LHCN-M2 (cell line): ENCODE measurements around the gene TCERG1L. TPM values are rescaled to one million over a fixed set of nuclear protein-coding genes. Genes with fewer than 3 reads are reported as not detected.

ENCODE experiments used
- DNase-seq: peaks from one replicate; pipeline ENCODE4 v3.0.0-alpha.2; 2012; ENCODE audit warnings: low read depth
- total RNA-seq: library from RNA; depleted of rRNA; stranded (reverse); fragments of >200 nt; gene quantifications from 2 replicates; pipeline ENCODE4 v1.2.3, GENCODE V29; 2014

Gene TCERG1L
- total RNA-seq, 1 experiment from 2014 or later = not detected

DNA sequence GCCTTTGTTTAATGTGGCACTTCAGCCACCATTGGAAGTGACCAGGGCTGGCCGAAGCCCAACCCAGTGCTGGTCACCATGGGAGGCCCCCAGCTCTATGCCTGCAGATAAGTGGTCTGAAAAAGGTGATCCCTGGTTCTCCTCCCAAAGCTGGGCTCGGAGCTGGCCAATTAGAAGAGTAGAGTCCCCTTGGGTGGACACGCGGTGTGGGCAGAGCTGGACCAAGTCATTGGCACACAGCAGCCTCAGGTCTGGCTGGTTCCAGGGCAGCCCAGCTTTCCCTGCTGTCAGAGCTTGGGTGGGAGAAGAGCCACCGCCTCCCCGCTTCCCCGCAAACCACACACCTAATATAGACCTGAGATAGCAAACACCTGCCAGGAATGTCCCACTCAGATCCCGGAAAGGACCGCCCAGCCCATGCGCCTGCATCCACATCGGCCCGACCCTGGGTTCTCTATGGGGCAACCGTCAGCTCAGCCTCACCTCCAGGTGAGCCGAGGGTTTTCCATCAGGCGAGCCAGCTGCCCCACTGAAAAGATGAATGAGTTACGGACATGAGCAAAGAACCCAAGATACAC is 84.3 kb downstream of the TCERG1L start:
- no peak for DNase-seq

DNA sequence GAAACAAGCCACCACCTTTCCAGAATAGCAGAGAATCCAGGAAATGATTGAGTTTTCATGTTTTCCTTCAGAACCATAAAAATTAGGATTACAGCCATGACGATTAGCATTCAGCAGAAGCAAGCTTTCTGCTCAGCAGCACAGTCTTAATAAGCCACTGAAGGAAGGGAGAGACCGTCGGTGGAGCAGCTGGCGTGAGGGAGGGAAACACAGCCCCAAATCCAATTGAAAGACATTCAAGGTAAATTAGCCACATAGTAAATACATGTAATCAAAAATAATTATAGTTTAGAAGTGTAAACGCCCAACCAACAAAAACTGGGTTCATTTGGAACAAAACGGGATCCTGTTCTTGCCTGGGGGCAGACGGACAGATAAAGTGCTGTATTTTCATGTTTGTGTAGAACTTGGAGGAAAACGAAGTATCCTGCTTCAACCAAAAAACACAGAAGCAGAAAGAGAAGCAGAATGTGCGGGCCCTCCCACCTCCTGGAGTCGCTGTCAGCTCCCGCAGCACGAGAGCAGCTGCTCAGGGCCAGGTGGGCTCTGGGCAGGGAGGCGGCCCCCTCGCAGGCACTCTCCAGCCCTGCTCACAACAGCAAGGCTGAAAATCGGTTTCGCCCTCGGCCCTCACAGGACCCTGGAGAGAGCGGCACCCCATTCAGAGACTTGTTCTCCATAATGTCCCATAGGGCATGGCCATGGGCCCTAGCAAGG is 84.9 kb downstream of the TCERG1L start:
- no peak for DNase-seq

DNA sequence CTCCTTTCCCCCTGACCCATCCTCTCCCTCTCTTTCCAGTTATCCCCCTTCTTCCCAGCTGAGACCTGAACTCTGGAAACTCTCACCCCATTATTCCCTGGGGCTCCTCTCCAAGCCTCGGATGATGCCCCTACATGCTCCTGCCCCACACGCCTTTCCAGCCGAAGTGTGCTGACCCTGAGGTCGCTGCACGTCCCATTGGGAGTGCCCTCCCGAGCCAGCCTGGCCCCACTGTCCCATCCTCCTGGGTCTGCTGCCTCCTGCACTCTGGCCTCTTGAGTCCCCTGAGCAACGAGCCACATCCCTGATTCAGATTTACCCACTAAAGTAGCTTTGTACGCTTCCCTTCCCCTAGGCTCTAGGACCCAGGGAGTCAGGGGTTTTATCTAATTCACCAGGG is 87.4 kb downstream of the TCERG1L start:
- DNase-seq = no peak

DNA sequence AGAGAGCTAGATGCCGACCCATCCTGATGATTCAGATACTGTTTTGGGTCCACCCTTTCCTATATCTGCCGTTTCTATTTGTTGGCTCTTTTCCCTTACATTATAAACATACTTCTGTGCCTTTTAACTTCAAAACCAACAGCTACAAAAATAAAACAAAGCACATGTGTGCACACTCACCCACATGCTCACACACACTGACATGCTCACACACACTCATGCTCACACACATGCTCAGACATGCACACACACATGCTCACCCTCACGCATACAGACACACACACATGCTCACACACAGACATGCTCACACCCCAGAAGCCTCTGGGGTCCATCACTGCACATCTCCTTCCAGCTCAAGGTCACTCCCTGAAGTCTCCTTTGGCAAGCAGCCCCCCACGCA is 88.1 kb downstream of the TCERG1L start:
- no peak for DNase-seq

DNA sequence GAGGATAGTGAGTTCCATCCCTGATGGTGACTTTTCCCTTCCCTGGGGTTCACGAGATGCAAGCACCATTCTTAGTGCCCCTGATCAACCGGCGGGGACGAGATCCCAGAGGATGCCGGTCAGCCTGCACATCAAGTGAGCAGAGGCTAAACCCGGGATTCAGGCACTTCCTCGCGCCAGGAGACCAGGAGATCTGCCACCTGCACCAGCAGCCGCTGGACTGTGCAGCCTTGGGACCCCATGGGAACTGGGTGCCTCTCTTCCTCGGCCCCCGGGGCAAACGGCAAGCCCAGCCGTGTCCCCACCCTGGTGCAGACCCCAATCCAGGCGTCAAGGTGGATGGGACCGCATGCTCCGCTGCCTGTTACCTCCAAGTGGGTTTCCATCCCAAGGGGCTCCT is 88.5 kb downstream of the TCERG1L start:
- no peak for DNase-seq

DNA sequence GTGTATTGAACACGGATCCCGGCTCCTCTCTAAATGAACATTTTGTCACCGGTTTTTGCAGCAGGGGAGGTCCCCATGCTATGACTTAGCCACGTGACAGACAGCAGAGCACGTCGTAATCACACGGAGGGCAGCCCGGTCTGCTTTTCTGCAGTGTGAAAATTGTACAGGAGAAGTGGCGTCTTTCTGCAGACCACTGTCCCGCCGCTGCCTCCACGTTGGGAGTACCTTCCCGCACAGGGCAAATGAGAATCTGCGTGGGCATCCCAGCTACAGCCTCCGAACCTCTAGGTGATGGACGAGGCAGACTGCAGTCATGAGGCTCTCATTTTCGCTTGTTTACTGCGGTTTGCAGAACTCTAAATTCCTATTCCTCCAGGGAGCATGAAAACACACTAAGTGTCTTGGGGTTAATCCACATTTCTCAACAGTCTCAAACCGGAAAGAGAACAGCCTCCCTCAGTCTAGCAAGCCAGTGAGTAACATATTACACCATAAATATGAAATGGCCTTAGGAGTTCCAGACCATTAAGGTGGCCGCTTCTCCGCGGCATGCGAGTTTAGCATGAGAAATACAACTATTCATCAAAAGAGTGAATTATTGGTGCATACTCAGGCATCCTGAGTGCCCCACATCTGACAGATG is 89.8 kb downstream of the TCERG1L start:
- no peak for DNase-seq

DNA sequence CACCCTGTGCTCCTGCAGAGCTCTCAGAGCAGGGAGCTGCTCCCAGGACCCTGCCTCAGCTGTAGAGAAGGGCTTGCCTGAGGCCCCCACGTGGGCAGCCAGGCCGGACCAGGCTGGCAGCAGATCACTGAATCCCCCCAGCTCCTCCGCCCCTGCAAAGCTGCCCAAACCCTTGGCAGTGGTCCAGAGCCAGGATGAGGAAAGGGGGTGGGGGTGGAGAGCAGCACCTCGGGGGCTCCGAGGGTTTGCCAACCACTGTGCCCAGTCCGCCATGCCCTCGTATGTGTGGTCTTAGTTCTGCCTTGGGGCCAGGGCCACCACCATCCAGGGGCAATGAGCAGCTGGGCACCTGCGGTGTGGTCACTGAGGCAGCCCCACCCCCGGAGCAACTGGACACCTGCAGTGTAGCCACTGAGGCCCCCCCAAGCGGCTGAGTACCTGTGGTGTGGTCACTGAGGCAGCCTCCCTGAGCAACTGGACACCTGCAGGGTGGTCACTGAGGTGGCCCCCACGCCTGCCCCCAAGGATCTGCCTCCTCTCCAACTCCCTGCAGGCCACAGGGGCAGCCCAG is 90.8 kb downstream of the TCERG1L start:
- DNase-seq = no peak

DNA sequence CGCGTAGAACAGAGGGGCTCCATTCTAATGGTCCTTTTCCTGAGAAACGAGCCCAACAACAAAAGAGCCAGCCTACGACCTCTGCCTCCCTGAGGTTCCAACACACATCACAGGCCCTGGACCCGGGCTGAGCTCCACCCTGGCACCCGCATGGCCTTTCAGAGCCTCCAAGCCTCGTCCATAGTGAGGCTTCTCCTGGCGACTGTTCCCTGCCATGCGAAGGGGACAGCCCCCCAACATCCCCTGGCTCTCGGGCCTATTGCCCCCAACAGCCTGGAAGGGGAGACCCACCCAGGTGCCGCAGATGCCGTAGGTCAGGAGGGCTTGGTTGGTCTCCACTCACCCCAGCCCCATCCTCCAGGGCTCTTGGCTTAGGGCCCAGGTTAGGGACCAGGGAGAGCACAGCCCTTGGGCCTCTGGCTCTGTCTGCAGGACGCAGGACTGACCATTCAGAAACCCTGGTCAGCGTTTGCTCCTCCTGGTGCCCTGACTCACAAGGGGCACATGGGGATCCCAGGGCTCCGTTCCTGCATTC is 91.5 kb downstream of the TCERG1L start:
- no peak for DNase-seq

DNA sequence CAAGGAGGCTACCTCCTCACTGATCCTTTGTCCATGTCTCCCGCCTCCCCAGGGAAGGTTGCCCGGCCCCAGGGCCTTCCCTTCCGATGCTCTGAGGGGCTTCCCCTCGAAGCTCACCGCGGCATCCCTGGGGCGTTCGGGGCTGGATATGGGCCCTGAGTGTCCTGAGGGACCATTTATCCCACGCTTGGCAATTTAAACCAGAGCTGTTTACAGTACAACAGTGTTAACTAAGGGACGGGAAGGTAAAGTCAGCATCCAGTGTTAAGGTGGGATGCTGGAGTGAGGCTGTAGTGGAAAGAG is 92.0 kb downstream of the TCERG1L start:
- DNase-seq = no peak

DNA sequence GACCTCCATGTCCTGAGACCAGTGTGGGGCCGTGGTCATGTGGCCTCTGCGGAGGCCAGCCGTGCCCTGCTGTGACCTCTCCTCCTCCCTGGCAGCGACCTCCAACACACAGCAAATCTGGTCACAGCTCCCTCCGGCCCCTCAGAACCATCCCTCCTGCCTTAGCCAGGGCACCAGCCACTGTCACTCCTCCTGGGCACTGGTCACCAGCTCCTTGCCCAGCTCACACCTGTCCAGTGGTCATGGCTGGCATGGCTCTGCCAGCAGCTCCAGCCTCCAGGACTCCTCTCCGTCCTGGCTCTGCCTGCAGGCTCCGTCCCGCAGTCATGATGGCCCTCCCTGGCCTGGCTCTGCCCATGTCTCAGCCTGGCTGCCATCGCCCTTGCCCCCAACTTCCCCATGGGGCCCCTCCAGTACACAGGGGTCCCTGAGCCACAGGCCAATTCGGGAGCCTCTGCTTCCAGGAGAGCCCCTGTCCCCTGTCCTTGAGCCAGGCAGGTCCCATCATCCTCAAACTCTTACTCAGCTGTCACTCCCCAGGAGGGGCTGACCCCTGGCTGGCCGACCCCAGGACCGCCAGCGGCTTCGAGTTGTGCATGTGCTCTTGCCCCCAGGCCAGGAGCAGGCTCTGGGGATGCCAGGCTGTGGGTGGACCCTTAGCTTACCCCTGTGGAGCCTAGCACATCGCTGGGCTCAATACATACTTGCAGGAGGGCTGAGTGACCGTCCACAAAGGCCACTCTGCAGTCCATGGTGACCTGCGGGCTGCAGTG is 92.5 kb downstream of the TCERG1L start:
- DNase-seq = no peak

DNA sequence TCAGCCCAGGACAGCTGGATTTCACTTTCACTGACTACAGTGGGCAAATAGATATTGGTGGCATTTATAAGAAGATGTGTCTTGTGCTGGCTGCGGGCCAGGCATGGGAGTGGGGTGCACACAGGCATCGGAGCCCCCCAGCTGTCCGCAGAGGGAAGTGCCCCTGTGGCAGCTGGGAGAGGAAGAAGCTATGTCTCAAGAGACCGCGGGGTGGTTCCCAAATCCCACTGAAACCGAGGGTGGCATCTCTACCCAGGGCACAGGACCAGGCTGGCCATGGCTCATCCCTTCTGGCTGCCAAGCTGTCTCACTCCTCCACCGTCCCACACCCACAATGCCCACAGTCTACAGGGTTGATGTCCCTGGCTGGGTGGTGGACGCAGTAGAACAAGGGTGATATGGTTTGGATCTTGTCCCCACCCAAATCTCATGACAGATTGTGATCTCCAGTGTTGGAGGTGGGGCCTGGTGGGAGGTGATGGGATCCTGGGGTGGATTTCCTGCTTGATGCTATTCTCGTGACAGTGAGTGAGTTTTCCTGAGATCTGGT is 94.8 kb downstream of the TCERG1L start:
- no peak for DNase-seq

DNA sequence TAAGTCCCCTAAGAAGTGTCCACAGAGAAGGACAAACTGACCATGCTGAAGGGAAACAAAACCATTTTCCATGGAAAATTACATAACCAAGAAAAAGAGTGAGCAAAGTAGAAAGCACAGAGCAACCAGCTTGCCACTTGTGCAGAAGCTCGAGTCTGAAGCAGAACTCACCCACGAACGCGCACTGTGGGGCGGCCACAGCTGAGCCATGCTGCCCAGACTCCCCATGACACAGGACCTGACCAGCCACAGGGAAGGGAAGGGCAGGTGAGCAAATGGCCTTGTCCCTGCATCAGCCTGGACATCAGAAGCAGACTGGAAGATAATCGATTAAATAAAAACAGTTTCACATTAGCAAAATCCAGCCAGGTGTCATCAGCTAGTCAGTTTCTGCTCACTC is 95.7 kb downstream of the TCERG1L start:
- no peak for DNase-seq

DNA sequence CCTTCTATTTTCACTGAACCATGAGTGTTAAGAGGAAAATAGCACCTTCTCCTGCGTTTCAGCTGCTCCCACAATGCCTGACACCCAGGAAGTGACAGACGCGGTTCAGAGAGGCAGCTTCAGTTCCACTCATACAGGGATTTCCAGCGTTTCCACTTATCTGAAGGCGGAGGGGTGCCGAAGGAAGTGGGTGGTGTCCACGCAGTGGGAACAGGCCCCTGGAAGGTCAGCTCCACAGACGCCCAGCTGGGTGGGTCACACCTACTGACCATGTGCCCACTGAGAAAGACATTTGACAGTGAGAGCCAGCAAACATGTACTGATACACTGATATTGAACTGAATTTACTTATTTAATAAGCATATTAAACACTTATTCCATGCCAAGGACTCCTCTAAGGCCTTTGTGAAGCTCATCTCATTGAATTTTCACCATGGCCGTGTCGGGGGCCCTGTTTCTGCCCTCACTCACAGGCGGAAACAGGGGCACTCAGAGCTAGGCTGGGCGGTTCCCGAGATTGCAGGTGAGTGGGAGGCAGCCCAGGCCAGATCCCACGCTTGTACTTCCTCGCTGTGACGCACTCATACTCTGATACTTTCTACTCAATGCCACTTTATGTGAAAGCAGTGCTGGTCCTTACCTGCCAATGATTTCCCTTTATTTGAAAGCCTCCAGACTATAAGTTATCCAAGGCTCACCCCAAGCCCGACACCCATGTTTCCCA is 96.8 kb downstream of the TCERG1L start:
- no peak for DNase-seq

DNA sequence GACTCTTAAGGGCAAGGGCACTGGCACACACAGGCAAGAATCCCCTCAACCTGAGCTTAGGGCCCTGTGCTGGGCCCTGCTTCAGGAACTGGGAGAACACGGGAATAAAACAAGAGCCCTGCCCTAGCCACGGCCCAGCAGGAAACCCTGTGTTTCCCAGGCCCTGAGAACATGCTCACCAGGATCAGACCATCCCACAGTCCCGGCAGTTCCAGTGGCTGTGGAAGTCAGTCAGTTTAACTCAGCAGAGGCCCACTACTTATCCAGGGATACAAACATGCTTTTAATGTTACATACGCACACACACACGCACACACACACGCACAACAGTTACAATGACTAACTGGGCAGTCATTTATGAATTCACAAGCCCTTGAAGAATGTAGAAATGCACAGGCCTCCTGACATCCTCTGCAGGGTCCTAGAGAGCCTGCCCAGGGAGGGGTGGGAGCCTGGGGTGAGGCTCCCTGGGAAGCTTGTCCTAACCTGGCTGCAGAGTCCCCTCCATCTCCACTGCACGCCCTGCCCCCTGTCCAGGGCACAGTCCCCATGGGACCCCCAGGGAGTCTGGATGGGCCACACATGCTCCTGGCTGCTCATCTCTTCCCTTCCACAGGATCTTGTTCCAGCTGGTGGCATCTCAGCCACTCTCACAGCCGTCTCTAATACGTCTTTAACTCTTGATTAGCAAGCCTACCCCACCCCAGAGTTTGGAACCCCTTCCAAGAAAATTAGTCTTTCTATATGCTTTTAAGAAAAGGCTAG is 97.6 kb downstream of the TCERG1L start:
- no peak for DNase-seq

DNA sequence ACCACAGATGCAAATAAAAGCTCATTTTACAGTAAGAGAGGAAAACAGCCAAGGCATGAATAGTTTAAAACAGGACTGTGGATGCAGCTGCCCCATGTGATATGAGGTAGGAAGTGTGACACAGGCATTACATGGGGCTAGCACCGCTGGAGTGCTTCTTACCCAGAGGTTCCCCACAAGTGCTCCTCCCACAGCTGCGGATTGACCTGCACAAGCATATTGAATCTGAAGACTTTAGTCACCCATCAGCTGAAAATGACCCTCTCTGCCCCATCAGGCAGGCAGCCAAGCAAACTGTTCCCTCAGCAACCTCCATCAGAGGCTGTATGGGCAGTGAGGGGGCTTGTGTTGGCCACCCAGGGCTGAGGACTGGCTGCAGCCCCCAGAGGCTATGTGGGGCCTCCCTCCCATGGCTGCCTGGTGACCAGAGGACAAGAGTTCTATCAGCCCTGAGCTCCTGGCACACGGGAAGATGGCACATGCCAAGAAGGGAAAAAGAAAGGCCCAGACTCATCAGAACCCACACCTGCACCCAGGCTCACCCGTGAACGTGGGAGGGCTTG is 98.7 kb downstream of the TCERG1L start:
- DNase-seq = no peak

DNA sequence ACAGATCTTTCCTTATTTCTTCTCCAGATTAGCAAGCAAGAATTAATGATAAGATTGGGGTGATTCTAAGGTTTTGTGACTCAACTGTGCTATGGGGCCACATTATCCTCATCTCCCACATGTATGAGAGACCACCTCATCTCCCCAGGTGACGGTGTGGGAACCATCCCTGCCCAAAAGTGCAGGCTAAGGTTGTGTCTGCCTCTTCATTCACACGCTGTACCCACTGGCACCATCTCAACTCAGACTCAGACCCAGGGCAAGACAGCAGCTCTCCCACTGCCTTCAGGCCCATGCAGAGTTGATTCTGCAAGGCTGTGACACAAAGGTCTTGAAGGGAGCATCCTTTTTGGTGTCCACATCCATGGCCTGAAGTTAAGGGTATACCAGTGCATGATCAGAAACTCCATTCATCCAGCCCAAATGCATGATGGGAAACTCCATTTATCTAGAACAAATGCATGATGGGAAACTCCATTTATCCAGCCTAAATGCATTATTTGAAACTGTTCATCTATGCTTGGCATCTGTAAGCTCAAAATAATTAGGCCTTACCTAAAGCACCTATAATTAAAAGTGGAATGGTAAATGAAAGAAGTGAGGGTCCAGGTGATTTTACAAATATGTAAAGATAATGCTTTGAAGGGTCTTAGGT is 99.4 kb downstream of the TCERG1L start:
- DNase-seq = no peak

DNA sequence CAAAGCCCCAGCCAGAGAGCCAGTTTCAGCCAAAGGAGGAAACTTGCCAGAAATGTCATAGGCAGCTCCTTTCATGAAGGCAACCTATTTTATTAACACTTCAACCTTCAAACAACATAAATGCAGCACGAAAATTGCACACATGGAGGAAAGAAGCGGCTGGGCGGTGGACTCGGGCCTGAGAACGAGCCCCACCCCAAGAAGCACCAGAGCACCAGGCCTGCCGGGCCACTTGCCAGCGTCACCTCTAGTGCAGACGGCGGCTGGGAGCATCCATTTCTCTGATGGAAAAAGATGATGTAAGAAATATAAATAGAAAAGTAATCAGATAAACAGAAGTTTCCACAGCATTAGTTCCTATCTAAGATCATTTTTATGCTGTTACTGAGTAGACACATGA is 100.0 kb downstream of the TCERG1L start:
- no peak for DNase-seq

DNA sequence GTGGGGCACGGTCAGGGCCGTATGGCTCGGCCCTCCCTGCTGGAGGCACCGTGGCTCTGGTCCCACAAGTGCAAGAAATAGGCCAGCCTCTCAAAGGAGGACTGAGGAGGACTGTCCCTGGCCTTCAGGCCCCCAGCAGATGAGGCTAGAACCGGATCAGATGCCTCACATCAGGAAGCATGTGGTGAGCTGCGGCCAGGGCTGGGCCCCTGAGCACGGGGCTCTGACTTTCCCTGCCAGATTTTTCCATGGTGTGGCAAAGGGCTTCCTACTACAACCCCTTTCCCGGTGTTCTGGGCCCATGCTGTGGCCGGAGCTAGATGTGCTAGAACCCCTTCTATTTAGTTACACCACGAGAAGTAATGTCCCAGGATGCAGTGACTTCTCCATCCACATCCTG is 100.4 kb downstream of the TCERG1L start:
- no peak for DNase-seq

DNA sequence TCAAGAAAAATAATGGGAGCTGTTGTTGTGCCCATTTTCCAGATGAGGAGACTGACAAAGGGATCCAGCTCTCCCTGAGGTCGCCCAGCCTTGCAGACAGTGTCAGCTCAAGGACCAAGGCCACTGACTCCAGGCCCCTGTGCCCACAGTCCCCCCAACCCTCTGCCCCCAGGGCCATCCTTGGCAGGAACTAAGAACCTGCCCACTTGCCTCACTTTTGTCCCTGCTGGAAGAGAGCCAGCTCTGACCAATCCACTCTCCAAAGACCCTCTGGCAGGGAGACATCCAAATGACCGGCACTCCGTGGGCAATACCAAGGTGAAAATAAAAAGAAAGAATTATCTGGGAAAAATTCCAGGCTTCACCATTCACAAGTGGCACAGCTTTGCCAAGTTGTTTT is 101.3 kb downstream of the TCERG1L start:
- DNase-seq = no peak
